NT2/D1 (cell line): ENCODE data around the gene TAF15.

Experiments used
- YY1 ChIP-seq: IDR thresholded peaks from 2 replicates; pipeline ENCODE4 v1.6.1; 2011; ENCODE audit not compliant: insufficient read length, insufficient read depth
- ZNF274 ChIP-seq: IDR thresholded peaks from 2 replicates; pipeline ENCODE4 v1.6.1; 2011; ENCODE audit warnings: mild to moderate bottlenecking, low read depth, low read length

GRCh38 chr17:35856603-35857002 lies 47.3 kb downstream of the TAF15 start:
- no peak for TF ChIP-seq YY1
- no peak for TF ChIP-seq ZNF274
